K562 (cell line): ENCODE results near the gene ANKRD16.

Experiments
- BRCA1 ChIP-seq, 2 experiments: fragments of 450-650 bp in 1 of 2; sonication (generic) in 1 of 2; formaldehyde crosslinking in 1 of 2; IDR thresholded peaks; 2 replicates each; pipeline versions ENCODE4 v1.5.0 to v1.6.1; 2017 to 2020; ENCODE audit warnings: mild to moderate bottlenecking in 1 of 2, missing genetic modification reagents in 1 of 2
- CBX1 ChIP-seq: sonication (generic); IDR thresholded peaks from 2 replicates; pipeline ENCODE4 v1.6.1; 2016; ENCODE audit warnings: antibody characterized with exemption, low read depth, mild to moderate bottlenecking
- CCNT2 ChIP-seq: IDR thresholded peaks from 2 replicates; pipeline ENCODE4 v1.6.1; 2011; ENCODE audit warnings: borderline replicate concordance, low read depth, mild to moderate bottlenecking, moderate library complexity, mixed read lengths, low read length; ENCODE audit not compliant: insufficient read length; ENCODE audit errors: extremely low read depth
- EZH2 ChIP-seq: IDR thresholded peaks from 2 replicates; pipeline ENCODE4 v1.6.1; 2012; ENCODE audit warnings: low read depth, mild to moderate bottlenecking, inconsistent platforms, low read length, borderline replicate concordance
- MEF2D ChIP-seq: conservative IDR thresholded peaks from 2 replicates; pipeline ENCODE4 v1.6.1; 2016; ENCODE audit warnings: low read depth, missing genetic modification characterization, missing compliant biosample characterization
- PML ChIP-seq: IDR thresholded peaks from 2 replicates; pipeline ENCODE4 v1.6.1; 2012; ENCODE audit warnings: low read length, inconsistent platforms
- RAD21 ChIP-seq, 2 experiments: fragments of 250-450 bp in 1 of 2; fragments of 450-650 bp in 1 of 2; sonication (Bioruptor Pico) in 1 of 2; formaldehyde crosslinking in 1 of 2; IDR thresholded peaks in 1 of 2; conservative IDR thresholded peaks in 1 of 2; 2 replicates each; pipeline versions ENCODE4 v1.4.0 to v1.8.0; 2020 to 2022; ENCODE audit warnings: mild to moderate bottlenecking in 2 of 2, moderate library complexity in 1 of 2
- SMAD1 ChIP-seq: fragments of 150-350 bp; IDR thresholded peaks from 2 replicates; pipeline ENCODE4 v1.6.1; 2014; ENCODE audit warnings: low read length, low read depth; ENCODE audit not compliant: partially characterized antibody
- ZBTB7A ChIP-seq: IDR thresholded peaks from 2 replicates; pipeline ENCODE4 v1.6.1; 2011; ENCODE audit warnings: low read depth, mild to moderate bottlenecking, low read length, moderate library complexity, borderline replicate concordance; ENCODE audit not compliant: control insufficient read depth
- TF ChIP-seq, protein P1 (sequence below), 3 experiments: IDR thresholded peaks in 2 of 3; conservative IDR thresholded peaks in 1 of 3; 2 replicates each; pipeline ENCODE4 v1.5.1; 2011 to 2012; ENCODE audit warnings: low read length in 3 of 3, mild to moderate bottlenecking in 3 of 3, control low read depth in 2 of 3, improper control_type of control experiment in 1 of 3, inconsistent platforms in 1 of 3, low read depth in 1 of 3, mixed read lengths in 1 of 3, moderate library complexity in 1 of 3; ENCODE audit not compliant: insufficient read depth in 2 of 3
- TF ChIP-seq, protein P2 (sequence below): sonication (generic); formaldehyde crosslinking; IDR thresholded peaks from 2 replicates; pipeline ENCODE4 v1.8.1; 2023; ENCODE audit warnings: mild to moderate bottlenecking, missing genetic modification reagents, moderate library complexity

DNA sequence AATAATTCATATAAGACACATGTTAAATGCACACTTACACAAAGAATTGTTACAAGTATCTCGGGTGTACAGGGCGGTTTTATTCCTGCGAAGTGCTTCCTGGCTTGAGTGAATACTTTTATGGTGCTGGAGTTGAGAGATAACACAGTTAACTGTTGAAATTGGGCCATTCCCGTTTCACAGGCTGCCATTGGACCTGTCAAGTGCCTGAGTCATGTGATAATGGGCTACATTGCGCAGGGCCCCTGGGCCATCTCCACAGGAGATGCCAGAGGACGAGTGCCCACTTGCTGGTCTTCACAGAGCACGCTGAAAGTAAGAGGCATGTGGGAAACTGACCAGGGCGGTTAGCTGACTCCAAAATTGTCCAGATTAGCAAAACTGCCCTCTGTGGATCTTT, 5.2 kb upstream of the ANKRD16 start:
- TF ChIP-seq RAD21 (CRISPR knock-in tag; conservative IDR thresholded peaks at IDR 0.05 in 1 of 2, IDR thresholded peaks at IDR 0.05 in 1 of 2) (no peak), BRCA1 (IDR thresholded peaks at IDR 0.05) (no peak), BRCA1 (CRISPR knock-in tag; IDR thresholded peaks at IDR 0.05) (no peak), EZH2 (no peak), CCNT2 (no peak), SMAD1 (no peak), CBX1 (no peak), PML (peak; percentile 81), ZBTB7A (no peak), MEF2D (tag) (no peak)
- TF ChIP-seq, protein P1, sequence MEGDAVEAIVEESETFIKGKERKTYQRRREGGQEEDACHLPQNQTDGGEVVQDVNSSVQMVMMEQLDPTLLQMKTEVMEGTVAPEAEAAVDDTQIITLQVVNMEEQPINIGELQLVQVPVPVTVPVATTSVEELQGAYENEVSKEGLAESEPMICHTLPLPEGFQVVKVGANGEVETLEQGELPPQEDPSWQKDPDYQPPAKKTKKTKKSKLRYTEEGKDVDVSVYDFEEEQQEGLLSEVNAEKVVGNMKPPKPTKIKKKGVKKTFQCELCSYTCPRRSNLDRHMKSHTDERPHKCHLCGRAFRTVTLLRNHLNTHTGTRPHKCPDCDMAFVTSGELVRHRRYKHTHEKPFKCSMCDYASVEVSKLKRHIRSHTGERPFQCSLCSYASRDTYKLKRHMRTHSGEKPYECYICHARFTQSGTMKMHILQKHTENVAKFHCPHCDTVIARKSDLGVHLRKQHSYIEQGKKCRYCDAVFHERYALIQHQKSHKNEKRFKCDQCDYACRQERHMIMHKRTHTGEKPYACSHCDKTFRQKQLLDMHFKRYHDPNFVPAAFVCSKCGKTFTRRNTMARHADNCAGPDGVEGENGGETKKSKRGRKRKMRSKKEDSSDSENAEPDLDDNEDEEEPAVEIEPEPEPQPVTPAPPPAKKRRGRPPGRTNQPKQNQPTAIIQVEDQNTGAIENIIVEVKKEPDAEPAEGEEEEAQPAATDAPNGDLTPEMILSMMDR (IDR thresholded peaks at IDR 0.05 in 2 of 3, conservative IDR thresholded peaks at IDR 0.05 in 1 of 3; ENCODE audit: insufficient read depth in 2 of 3, low read depth in 1 of 3, low read length in 3 of 3), result no peak; a peak in 1 of 6 replicates
- TF ChIP-seq, protein P2, sequence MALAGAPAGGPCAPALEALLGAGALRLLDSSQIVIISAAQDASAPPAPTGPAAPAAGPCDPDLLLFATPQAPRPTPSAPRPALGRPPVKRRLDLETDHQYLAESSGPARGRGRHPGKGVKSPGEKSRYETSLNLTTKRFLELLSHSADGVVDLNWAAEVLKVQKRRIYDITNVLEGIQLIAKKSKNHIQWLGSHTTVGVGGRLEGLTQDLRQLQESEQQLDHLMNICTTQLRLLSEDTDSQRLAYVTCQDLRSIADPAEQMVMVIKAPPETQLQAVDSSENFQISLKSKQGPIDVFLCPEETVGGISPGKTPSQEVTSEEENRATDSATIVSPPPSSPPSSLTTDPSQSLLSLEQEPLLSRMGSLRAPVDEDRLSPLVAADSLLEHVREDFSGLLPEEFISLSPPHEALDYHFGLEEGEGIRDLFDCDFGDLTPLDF (CRISPR knock-in tag), result no peak
